ENCODE measurements around the gene RALA.

GRCh38 chr7:39609935-39610263, 13.5 kb upstream of the RALA start:
- no peak for TF ChIP-seq CTCF (IDR thresholded peaks at IDR 0.05; ENCODE audit: low read depth, low read length)
- TF ChIP-seq POLR2A (IDR thresholded peaks at IDR 0.05; ENCODE audit: extremely low read depth, insufficient read length) = no peak
- TF ChIP-seq, protein P1, sequence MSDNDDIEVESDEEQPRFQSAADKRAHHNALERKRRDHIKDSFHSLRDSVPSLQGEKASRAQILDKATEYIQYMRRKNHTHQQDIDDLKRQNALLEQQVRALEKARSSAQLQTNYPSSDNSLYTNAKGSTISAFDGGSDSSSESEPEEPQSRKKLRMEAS (IDR thresholded peaks at IDR 0.05; ENCODE audit: low read depth, low read length) = no peak
- no peak for TF ChIP-seq MYC (IDR thresholded peaks at IDR 0.05; ENCODE audit: low read depth, low read length)

Data from NB4 (cell line).